OCI-M1 (cell line): ENCODE measurements around the gene PPP1R7.
"Not testable (repeated sequence)": the region's sequence is repeated elsewhere in the genome, so short reads cannot be mapped to it uniquely, and the experiment has no call there.

ENCODE experiments used
- DNase-seq: peaks from one replicate; lab custom pipeline; 2025; lab: John Stamatoyannopoulos, UW

The PPP1R7 gene

GRCh38 chr2:241193271-241193670 is 43.0 kb downstream of the PPP1R7 start:
- no peak for DNase-seq

GRCh38 chr2:241194811-241195210 is 44.5 kb downstream of the PPP1R7 start:
- no peak for DNase-seq

- no peak for DNase-seq
These were observed 45.4 kb downstream of the PPP1R7 start for GRCh38 chr2:241195506-241196130.

- not testable (repeated sequence) for DNase-seq
These were observed 47.0 kb downstream of the PPP1R7 start for GRCh38 chr2:241197246-241197645.

GRCh38 chr2:241197947-241198346 is 47.7 kb downstream of the PPP1R7 start:
- no peak for DNase-seq

GRCh38 chr2:241198381-241199279 is 48.4 kb downstream of the PPP1R7 start:
- DNase-seq = no peak

GRCh38 chr2:241199286-241199685 is 49.0 kb downstream of the PPP1R7 start:
- no peak for DNase-seq

GRCh38 chr2:241199897-241200821 is 49.9 kb downstream of the PPP1R7 start:
- DNase-seq = no peak

GRCh38 chr2:241200822-241201395 is 50.6 kb downstream of the PPP1R7 start:
- no peak for DNase-seq

- no peak for DNase-seq
These were observed 51.4 kb downstream of the PPP1R7 start for GRCh38 chr2:241201445-241202267.

- no peak for DNase-seq
These were observed 52.0 kb downstream of the PPP1R7 start for GRCh38 chr2:241202268-241202585.

- DNase-seq = no peak
These were observed 52.4 kb downstream of the PPP1R7 start for GRCh38 chr2:241202681-241203080.

GRCh38 chr2:241203218-241204009 is 53.1 kb downstream of the PPP1R7 start:
- no peak for DNase-seq

- DNase-seq = no peak
These were observed 53.7 kb downstream of the PPP1R7 start for GRCh38 chr2:241204010-241204384.

GRCh38 chr2:241204490-241204889 is 54.2 kb downstream of the PPP1R7 start:
- no peak for DNase-seq

- no peak for DNase-seq
These were observed 54.8 kb downstream of the PPP1R7 start for GRCh38 chr2:241205086-241205485.

- no peak for DNase-seq
These were observed 56.9 kb downstream of the PPP1R7 start for GRCh38 chr2:241207151-241207550.

- DNase-seq = no peak
These were observed 57.4 kb downstream of the PPP1R7 start for GRCh38 chr2:241207641-241208040.

GRCh38 chr2:241208058-241208457 is 57.8 kb downstream of the PPP1R7 start:
- no peak for DNase-seq

- DNase-seq = no peak
These were observed 59.0 kb downstream of the PPP1R7 start for GRCh38 chr2:241209271-241209670.
